ENCODE measurements around the gene USP6NL.
"Not testable (repeated sequence)": the region's sequence is repeated elsewhere in the genome, so short reads cannot be mapped to it uniquely, and the experiment has no call there.

- TF ChIP-seq CTCF (IDR thresholded peaks at IDR 0.05; ENCODE audit: insufficient read depth, low read length); POLR2AphosphoS5 (IDR thresholded peaks at IDR 0.05; ENCODE audit: low read depth): not testable (repeated sequence)
These were observed 16.5 kb upstream of the USP6NL start for GRCh38 chr10:11627941-11628340.

Measured in HL-60 (cell line).